Activated CD4-positive, alpha-beta memory T cell treated with anti-CD3 and anti-CD28 coated beads, Interleukin-2, amount 10 ng/mL, durations not matched to agents 7 days and 5 days (primary cell): ENCODE data around the gene DUSP22. TPM values are rescaled to one million over a fixed set of nuclear protein-coding genes. Genes with fewer than 3 reads are reported as not detected.
"Not testable (repeated sequence)": the region's sequence is repeated elsewhere in the genome, so short reads cannot be mapped to it uniquely, and the experiment has no call there.

Experiments
- CTCF ChIA-PET: fragments of 350-600 bp; sonication (Branson Sonifier 250); formaldehyde crosslinking; loops from one replicate; lab custom pipeline; 2021; ENCODE audit warnings: antibody characterized with exemption, inconsistent platforms; lab: Charles Lee
- POLR2A ChIA-PET: fragments of 350-600 bp; sonication (Branson Sonifier 250); formaldehyde crosslinking; loops from one replicate; lab custom pipeline; 2021; ENCODE audit warnings: antibody characterized with exemption; lab: Charles Lee
- DNase-seq: peaks from one replicate; pipeline ENCODE4 v3.0.0-alpha.2; 2020
- H3K27ac Mint-ChIP-seq: one replicate; pipeline ENCODE4 v1.8.0; 2021; ENCODE audit warnings: mild to moderate bottlenecking, mixed read lengths
- H3K27me3 Mint-ChIP-seq: one replicate; pipeline ENCODE4 v1.8.0; 2021; ENCODE audit warnings: mixed read lengths
- H3K36me3 Mint-ChIP-seq: one replicate; pipeline ENCODE4 v1.8.0; 2021; ENCODE audit warnings: low read depth, mixed read lengths
- H3K4me1 Mint-ChIP-seq: one replicate; pipeline ENCODE4 v1.8.0; 2021; ENCODE audit warnings: mixed read lengths
- H3K4me3 Mint-ChIP-seq: one replicate; pipeline ENCODE4 v1.8.0; 2021; ENCODE audit warnings: mild to moderate bottlenecking, mixed read lengths
- H3K9me3 Mint-ChIP-seq: one replicate; pipeline ENCODE4 v1.8.0; 2021; ENCODE audit warnings: mixed read lengths
- total RNA-seq, 2 experiments: library from RNA; stranded (reverse); gene quantifications; one replicate each; pipeline ENCODE4 v1.2.3, GENCODE V29; 2021

Gene DUSP22
- total RNA-seq, 2 experiments from 2014 or later, result 36.3 to 41.5 TPM

- Mint-ChIP-seq H3K4me1 (peaks cover 16% of the 10 kb centered on the region), H3K27me3 (peaks cover 35% of the 10 kb centered on the region)
- H3K36me3 Mint-ChIP-seq, H3K27ac Mint-ChIP-seq, H3K4me3 Mint-ChIP-seq, CTCF ChIA-PET, H3K9me3 Mint-ChIP-seq, DNase-seq: not testable (repeated sequence)
- POLR2A ChIA-PET, result interaction anchor here (2.0 kb wide), 1 partner anchor 12 kb away, joined by 7 read pairs; no protein-coding TSS in a partner anchor
Observed at GRCh38 chr6:377641-378020, 85.3 kb downstream of the DUSP22 start.

- H3K9me3 Mint-ChIP-seq, result no peaks in the 10 kb centered on the region
- ChIA-PET POLR2A (no interaction called here), CTCF (no interaction called here)
- no peak for DNase-seq
- H3K27me3 Mint-ChIP-seq, result peaks cover 30% of the 10 kb centered on the region
- no peaks in the 10 kb centered on the region for H3K36me3 Mint-ChIP-seq
- H3K27ac Mint-ChIP-seq, result no peak overlapping the region
- H3K4me1 Mint-ChIP-seq, result peaks cover 16% of the 10 kb centered on the region
- no peak overlapping the region for H3K4me3 Mint-ChIP-seq
Observed at GRCh38 chr6:378090-378957, 86.0 kb downstream of the DUSP22 start.

- no peak overlapping the region for H3K4me3 Mint-ChIP-seq
- no peaks in the 10 kb centered on the region for H3K36me3 Mint-ChIP-seq
- ChIA-PET POLR2A (no interaction called here), CTCF (no interaction called here)
- no peak for DNase-seq
- H3K27ac Mint-ChIP-seq, result no peak overlapping the region
- peaks cover 33% of the 10 kb centered on the region for H3K27me3 Mint-ChIP-seq
- H3K9me3 Mint-ChIP-seq, result no peaks in the 10 kb centered on the region
- H3K4me1 Mint-ChIP-seq, result peaks cover 16% of the 10 kb centered on the region
Observed at GRCh38 chr6:378958-379409, 86.7 kb downstream of the DUSP22 start.

GRCh38 chr6:379410-380181 is 87.3 kb downstream of the DUSP22 start:
- CTCF ChIA-PET, result no interaction called here
- H3K27ac Mint-ChIP-seq, result no peak overlapping the region
- POLR2A ChIA-PET, result no interaction called here

GRCh38 chr6:380234-381218 is 88.2 kb downstream of the DUSP22 start:
- Mint-ChIP-seq H3K4me3 (no peak overlapping the region), H3K36me3 (no peaks in the 10 kb centered on the region), H3K4me1 (peaks cover 16% of the 10 kb centered on the region), H3K9me3 (no peaks in the 10 kb centered on the region), H3K27me3 (peaks cover 25% of the 10 kb centered on the region), H3K27ac (no peak overlapping the region)
- no peak for DNase-seq
- CTCF ChIA-PET, result no interaction called here
- POLR2A ChIA-PET, result no interaction called here

More at GRCh38 chr6:379410-380181, 87.3 kb downstream of the DUSP22 start:
- H3K9me3 Mint-ChIP-seq, result no peaks in the 10 kb centered on the region
- H3K4me3 Mint-ChIP-seq, result no peak overlapping the region
- peaks cover 16% of the 10 kb centered on the region for H3K4me1 Mint-ChIP-seq
- peaks cover 29% of the 10 kb centered on the region for H3K27me3 Mint-ChIP-seq
- DNase-seq, result no peak
- H3K36me3 Mint-ChIP-seq, result no peaks in the 10 kb centered on the region

GRCh38 chr6:381742-382461 is 89.6 kb downstream of the DUSP22 start:
- CTCF ChIA-PET, result no interaction called here
- H3K4me1 Mint-ChIP-seq, result peaks cover 14% of the 10 kb centered on the region
- H3K9me3 Mint-ChIP-seq, result no peaks in the 10 kb centered on the region
- no peak for DNase-seq
- peaks cover 23% of the 10 kb centered on the region for H3K27me3 Mint-ChIP-seq
- H3K36me3 Mint-ChIP-seq, result no peaks in the 10 kb centered on the region
- H3K4me3 Mint-ChIP-seq, result no peak overlapping the region
- POLR2A ChIA-PET, result interaction anchor here (2.0 kb wide), 1 partner anchor 10 kb away, joined by 6 read pairs; the partner anchor contains the start of gene IRF4
- no peak overlapping the region for H3K27ac Mint-ChIP-seq

- H3K27me3 Mint-ChIP-seq, result peaks cover 20% of the 10 kb centered on the region
- no peaks in the 10 kb centered on the region for H3K9me3 Mint-ChIP-seq
- ChIA-PET CTCF (interaction anchor here (3.1 kb wide), 1 partner anchor 193 kb away, joined by 10 read pairs; no protein-coding TSS in a partner anchor), POLR2A (interaction anchor here (1.2 to 2.0 kb wide), 2 partner anchors 9 to 11 kb away, joined by 3 to 6 read pairs; partner anchors contain the start of gene IRF4)
- H3K27ac Mint-ChIP-seq, result no peak overlapping the region
- H3K36me3 Mint-ChIP-seq, result no peaks in the 10 kb centered on the region
- H3K4me3 Mint-ChIP-seq, result no peak overlapping the region
- no peak for DNase-seq
- peaks cover 11% of the 10 kb centered on the region for H3K4me1 Mint-ChIP-seq
Observed at GRCh38 chr6:382883-383810, 90.9 kb downstream of the DUSP22 start.

- H3K27me3 Mint-ChIP-seq, result peaks cover 20% of the 10 kb centered on the region
- POLR2A ChIA-PET, result interaction anchor here (1.2 to 2.0 kb wide), 2 partner anchors 8 to 11 kb away, joined by 3 to 6 read pairs; partner anchors contain the start of gene IRF4
- H3K36me3 Mint-ChIP-seq, result no peaks in the 10 kb centered on the region
- H3K9me3 Mint-ChIP-seq, result no peaks in the 10 kb centered on the region
- H3K4me1 Mint-ChIP-seq, result peaks cover 16% of the 10 kb centered on the region
- CTCF ChIA-PET, result interaction anchor here (3.1 kb wide), 1 partner anchor 194 kb away, joined by 10 read pairs; no protein-coding TSS in a partner anchor
- H3K4me3 Mint-ChIP-seq, result no peak overlapping the region
- DNase-seq, result no peak
- no peak overlapping the region for H3K27ac Mint-ChIP-seq
Observed at GRCh38 chr6:383856-384255, 91.6 kb downstream of the DUSP22 start.

GRCh38 chr6:384898-385297 is 92.6 kb downstream of the DUSP22 start:
- H3K27ac Mint-ChIP-seq, result no peak overlapping the region
- peaks cover 21% of the 10 kb centered on the region for H3K4me1 Mint-ChIP-seq
- no peaks in the 10 kb centered on the region for H3K9me3 Mint-ChIP-seq
- peaks cover 20% of the 10 kb centered on the region for H3K27me3 Mint-ChIP-seq
- H3K36me3 Mint-ChIP-seq, result no peaks in the 10 kb centered on the region
- POLR2A ChIA-PET, result interaction anchor here (1.1 kb wide), 2 partner anchors 10 to 12 kb away, joined by 3 to 4 read pairs; no protein-coding TSS in a partner anchor
- CTCF ChIA-PET, result interaction anchor here (3.1 kb wide), 1 partner anchor 195 kb away, joined by 10 read pairs; no protein-coding TSS in a partner anchor
- no peak overlapping the region for H3K4me3 Mint-ChIP-seq
- DNase-seq, result no peak

GRCh38 chr6:385614-386013 is 93.3 kb downstream of the DUSP22 start:
- peaks cover 17% of the 10 kb centered on the region for H3K27me3 Mint-ChIP-seq
- ChIA-PET POLR2A (interaction anchor here (1.1 kb wide), 2 partner anchors 10 to 11 kb away, joined by 3 to 4 read pairs; no protein-coding TSS in a partner anchor), CTCF (interaction anchor here (3.1 kb wide), 1 partner anchor 196 kb away, joined by 10 read pairs; no protein-coding TSS in a partner anchor)
- no peak for DNase-seq
- H3K4me1 Mint-ChIP-seq, result peaks cover 25% of the 10 kb centered on the region
- no peaks in the 10 kb centered on the region for H3K36me3 Mint-ChIP-seq
- no peak overlapping the region for H3K4me3 Mint-ChIP-seq
- no peak overlapping the region for H3K27ac Mint-ChIP-seq
- no peaks in the 10 kb centered on the region for H3K9me3 Mint-ChIP-seq
